NCI-H128 (cell line): Measurements from ENCODE around the gene DGLUCY.
A peak's percentile ranks its signal among the peaks of the same experiment; 100 is the strongest.
"Not testable (repeated sequence)": the region's sequence is repeated elsewhere in the genome, so short reads cannot be mapped to it uniquely, and the experiment has no call there.

Source experiments
- DNase-seq: peaks from one replicate; lab custom pipeline; 2025; ENCODE audit not compliant: unreplicated experiment; lab: John Stamatoyannopoulos, UW

The DGLUCY gene

DNA sequence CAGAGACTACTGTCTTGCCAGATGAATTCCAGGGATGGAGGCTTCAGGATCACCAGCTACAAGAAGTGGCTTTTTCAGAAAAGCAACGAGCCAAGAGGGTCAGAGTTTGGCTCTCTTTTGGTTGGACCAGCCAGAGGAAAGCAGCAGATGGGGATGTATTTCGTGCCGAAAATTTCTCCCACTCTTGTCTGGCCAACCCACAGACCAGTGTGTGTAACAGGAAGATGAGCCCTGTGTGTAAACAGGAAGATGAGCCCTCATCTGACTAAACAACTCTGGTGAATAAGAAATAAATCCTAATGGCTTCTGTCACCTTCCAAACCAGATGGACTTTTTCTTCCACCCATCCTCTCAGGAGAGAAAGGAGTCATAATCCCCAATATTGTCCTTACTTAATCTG is 117.6 kb downstream of the DGLUCY start:
- no peak for DNase-seq

- no peak for DNase-seq
Observed at GRCh38 chr14:91232052-91232451, 118.2 kb downstream of the DGLUCY start.

- DNase-seq: no peak
Observed at GRCh38 chr14:91232603-91233002, 118.7 kb downstream of the DGLUCY start.

DNA sequence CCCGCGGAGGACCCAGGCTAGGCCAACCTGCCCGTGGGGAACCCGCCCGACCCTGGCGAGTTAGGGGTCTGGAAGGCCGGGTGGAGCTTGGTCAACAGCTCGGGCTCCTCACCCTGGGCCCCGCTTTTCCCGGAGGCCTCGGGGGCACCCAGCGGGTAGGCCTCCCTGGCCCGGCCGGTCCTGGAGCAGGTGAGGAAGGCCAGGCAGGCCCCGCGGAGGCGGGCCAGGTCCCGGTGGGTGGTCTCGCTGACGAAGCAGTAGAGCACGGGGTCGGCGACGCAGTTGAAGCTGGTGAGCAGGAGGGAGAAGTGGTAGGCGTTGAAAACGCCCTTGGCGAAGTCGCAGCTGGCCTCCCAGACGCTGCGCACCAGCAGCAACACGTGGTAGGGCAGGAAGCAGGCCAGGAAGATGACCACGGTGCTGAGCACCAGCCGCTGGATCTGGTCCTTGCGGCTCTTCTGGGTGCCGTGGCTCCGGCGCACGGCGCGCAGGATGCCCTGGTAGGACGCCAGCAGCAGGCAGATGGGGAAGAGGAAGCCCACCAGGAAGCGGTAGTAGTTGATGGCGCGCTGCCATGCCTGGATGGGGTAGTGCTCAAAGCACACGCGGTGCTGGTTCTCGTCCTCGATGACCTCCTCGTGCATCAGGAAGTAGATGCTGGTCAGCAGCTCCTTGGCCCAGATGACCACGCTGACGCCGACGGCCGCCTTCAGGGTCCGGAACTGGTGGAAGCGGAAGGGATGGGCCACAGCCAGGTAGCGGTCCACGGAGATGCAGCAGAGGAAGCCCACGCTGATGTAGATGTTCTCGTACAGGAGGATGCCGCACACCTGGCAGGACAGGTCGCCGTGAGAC is 120.3 kb downstream of the DGLUCY start:
- DNase-seq: no peak

DNA sequence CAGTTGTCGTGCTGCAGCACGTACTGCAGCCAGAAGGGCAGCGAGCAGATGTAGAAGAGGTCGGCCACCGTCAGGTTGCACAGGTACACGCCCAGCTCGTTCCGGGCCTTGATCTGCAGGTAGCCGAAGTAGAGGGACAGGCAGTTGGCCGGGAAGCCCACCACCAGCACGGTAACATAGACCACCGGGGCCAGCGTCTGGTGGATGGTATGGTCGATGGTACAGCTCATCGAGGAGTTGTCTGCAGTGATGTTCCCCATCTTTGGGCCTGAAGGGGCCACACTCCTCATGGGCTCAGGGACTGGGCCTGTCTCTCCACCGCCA is 120.9 kb downstream of the DGLUCY start:
- no peak for DNase-seq

DNA sequence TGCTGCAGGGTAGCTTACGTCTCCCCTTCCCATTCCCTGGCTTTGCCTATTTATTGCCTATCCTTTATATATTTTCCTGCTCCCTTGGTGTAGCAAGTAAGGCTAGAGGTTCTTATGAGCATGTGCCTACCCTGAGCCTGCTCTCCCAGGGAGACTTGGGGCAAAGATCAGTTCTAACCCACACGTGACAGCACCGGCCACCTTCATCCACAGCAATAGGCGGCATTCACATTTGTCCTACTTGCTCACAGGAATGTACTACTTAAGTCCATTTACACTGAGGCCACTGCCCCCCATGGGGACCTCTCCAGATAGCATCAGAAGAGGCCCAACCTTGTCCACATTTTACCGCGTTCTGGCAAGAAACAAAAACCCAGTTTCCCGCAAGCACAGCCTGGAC is 122.0 kb downstream of the DGLUCY start:
- DNase-seq: no peak

GRCh38 chr14:91237219-91237618 is 123.3 kb downstream of the DGLUCY start:
- no peak for DNase-seq

DNA sequence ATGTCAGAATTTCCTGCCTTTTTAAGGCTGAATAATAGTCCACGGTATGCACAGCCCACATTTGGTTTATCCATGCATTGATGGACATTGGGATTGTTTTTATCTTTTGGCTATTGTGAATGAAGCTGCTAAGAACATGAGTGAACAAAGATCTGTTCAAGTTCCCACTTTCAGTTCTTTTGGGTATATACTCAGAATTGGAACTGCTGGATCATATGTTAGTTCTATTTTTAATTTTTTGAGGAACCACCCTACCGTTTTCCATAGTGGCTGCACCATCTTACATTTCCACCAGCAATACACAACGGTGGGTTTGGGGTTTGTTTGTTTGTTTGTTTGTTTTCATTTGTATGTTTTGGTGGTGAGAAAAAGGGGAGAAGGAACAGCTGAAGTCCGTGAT is 124.2 kb downstream of the DGLUCY start:
- DNase-seq: no peak

DNA sequence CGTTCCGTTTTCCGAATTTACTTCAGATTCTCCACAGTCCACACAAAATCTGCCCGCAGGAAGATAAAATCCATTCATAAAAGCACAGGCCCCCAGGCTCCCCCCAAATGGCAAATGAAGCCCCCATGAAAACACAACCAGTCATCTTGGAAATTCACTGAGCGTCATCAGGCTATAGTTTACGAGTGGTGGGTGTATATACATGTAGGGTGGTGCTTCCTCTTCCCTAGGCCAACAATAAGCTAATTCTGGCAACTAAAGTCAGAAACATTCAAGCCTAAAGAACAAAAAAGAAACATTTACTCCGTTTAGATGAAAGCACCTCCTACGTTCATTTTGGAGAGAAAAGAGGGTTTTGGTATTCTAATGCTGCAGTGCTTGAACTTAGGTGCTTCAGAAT is 124.8 kb downstream of the DGLUCY start:
- no peak for DNase-seq

- DNase-seq: no peak
Observed at GRCh38 chr14:91241863-91242262, 128.0 kb downstream of the DGLUCY start.

DNA sequence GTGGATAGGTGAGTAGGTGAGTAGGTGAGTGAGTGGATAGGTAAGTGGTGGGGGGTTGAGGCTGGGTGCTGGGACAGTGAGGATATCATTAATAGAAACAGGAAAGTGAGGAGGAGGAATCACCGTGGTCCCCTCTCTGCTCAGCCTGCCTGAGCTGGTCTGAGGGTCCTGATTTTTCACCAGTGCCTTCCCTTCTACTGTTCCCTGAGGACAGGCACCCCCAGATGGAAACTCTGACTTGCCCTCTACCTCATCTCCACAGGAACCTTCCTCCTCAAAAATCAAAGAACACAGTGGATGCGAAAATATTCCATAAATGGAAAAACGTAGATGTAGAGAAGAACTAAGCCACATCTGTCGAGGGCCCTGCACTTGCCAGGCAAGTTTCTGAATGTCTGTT is 128.8 kb downstream of the DGLUCY start:
- DNase-seq: no peak

GRCh38 chr14:91243074-91243471 is 129.2 kb downstream of the DGLUCY start:
- no peak for DNase-seq

DNA sequence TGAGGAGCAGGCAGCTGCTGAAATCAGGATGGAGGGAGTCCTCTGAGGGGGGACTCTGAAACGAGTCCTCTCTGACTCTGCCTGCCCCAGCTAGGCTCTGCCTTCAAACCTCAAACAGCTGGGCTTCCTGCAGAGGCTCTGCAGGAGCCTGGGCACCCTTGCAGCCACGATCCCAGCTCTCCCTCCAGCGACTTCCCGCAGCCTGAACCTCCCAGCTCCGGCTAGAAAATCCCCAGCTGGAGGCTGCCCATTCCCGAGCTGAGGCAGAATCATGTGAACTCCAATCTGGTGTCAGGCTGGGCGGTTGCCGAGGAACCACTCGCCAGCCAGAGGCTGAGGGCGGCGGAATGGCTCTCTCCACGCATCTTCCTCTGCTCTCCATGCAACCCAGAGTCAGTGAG is 130.6 kb downstream of the DGLUCY start, which contains the start of gene GPR68:
Gene GPR68 (minus strand): TSS at position 204 of the 401 bp plus-strand sequence. CDS start 9,654 bp downstream, outside the sequence.
- peak; percentile 29 for DNase-seq

GRCh38 chr14:91245029-91245428 is 131.2 kb downstream of the DGLUCY start:
- no peak for DNase-seq

- not testable (repeated sequence) for DNase-seq
Observed at GRCh38 chr14:91245616-91246015, 131.7 kb downstream of the DGLUCY start.

GRCh38 chr14:91246051-91246852 is 132.4 kb downstream of the DGLUCY start:
- DNase-seq: no peak

DNA sequence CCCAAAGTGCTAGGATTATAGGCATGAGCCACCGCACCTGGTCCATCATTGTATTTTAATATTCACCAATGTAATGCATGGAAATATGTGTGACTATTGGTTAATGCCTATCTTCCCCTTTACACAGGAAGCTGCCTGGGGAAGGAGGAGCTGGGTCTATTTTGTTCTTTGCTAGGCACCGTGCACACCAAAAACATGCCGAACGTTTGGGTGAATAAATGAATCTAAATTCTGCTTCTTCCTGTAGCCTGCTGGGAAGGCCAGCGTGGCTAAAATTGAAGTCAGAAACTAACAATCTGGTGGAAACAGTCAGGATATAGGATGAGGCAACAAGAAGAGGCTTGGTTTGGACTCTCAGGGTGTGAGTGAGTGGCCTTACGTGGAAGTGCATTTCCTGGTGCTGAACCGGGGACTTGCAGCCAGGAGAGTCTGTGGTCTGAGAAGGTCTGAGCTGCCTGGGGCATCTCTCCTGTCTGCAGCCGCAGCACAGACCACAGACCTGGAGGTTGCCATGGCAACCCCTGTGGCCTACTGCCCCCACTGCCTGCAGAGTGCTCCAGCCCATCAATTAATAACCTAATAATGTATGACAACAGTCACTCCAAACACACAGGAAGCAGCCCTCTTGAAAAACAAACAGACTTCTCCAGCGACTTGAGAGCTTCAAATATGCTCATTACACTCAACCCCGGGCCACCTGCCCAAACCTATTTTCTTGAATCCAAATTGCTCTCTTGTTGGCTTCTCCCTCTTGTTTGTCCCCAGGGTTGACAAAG is 136.2 kb downstream of the DGLUCY start:
- peak; percentile 84 for DNase-seq

- no peak for DNase-seq
Observed at GRCh38 chr14:91250912-91251311, 137.0 kb downstream of the DGLUCY start.

- DNase-seq: no peak
Observed at GRCh38 chr14:91252871-91253794, 139.3 kb downstream of the DGLUCY start.

GRCh38 chr14:91253795-91254323 is 140.0 kb downstream of the DGLUCY start:
- no peak for DNase-seq
